ENCODE data around the gene TMC8.
A peak's percentile ranks its signal among the peaks of the same experiment; 100 is the strongest.
"Not testable (repeated sequence)": the region's sequence is repeated elsewhere in the genome, so short reads cannot be mapped to it uniquely, and the experiment has no call there.

Gene TMC8

GRCh38 chr17:78137392-78138203, 7.0 kb downstream of the TMC8 start:
- no peak for DNase-seq

GRCh38 chr17:78138204-78139060, 7.9 kb downstream of the TMC8 start:
- DNase-seq = no peak

GRCh38 chr17:78139861-78140168, 9.2 kb downstream of the TMC8 start:
- DNase-seq = not testable (repeated sequence)

GRCh38 chr17:78140169-78141051, 9.8 kb downstream of the TMC8 start:
- peak; percentile 94 for DNase-seq

GRCh38 chr17:78141437-78142118, 11.0 kb downstream of the TMC8 start:
- no peak for DNase-seq

GRCh38 chr17:78142119-78142861, 11.7 kb downstream of the TMC8 start:
- no peak for DNase-seq

- DNase-seq = no peak
Observed at GRCh38 chr17:78143214-78144146, 12.9 kb downstream of the TMC8 start.

- no peak for DNase-seq
Observed at GRCh38 chr17:78144147-78144719, 13.7 kb downstream of the TMC8 start.

- no peak for DNase-seq
Observed at GRCh38 chr17:78144736-78145641, 14.4 kb downstream of the TMC8 start.

- no peak for DNase-seq
Observed at GRCh38 chr17:78146471-78146869, 15.9 kb downstream of the TMC8 start.

GRCh38 chr17:78146881-78147280, 16.3 kb downstream of the TMC8 start:
- DNase-seq = no peak

- no peak for DNase-seq
Observed at GRCh38 chr17:78147315-78147998, 16.9 kb downstream of the TMC8 start.

- no peak for DNase-seq
Observed at GRCh38 chr17:78148286-78149016, 17.9 kb downstream of the TMC8 start.

- DNase-seq = no peak
Observed at GRCh38 chr17:78151514-78152008, 21.0 kb downstream of the TMC8 start.

- no peak for DNase-seq
Observed at GRCh38 chr17:78154903-78155811, 24.6 kb downstream of the TMC8 start.

- no peak for DNase-seq
Observed at GRCh38 chr17:78159575-78160158, 29.1 kb downstream of the TMC8 start.
